SH-SY5Y (cell line): ENCODE results near the gene STON2.

Experiments
- GATA2 ChIP-seq: IDR thresholded peaks from 2 replicates; pipeline ENCODE4 v1.6.1; 2011; ENCODE audit warnings: mild to moderate bottlenecking, low read depth, low read length
- GATA3 ChIP-seq: IDR thresholded peaks from 2 replicates; pipeline ENCODE4 v1.6.1; 2011; ENCODE audit warnings: low read depth, mild to moderate bottlenecking, low read length, moderate library complexity

STON2 gene

GRCh38 chr14:81400852-81401251 lies 728 bp upstream of the STON2 start:
- TF ChIP-seq GATA2 (no peak), GATA3 (no peak)

GRCh38 chr14:81398196-81398891 lies 1.8 kb downstream of the STON2 start:
- no peak for TF ChIP-seq GATA3
- no peak for TF ChIP-seq GATA2

- no peak for TF ChIP-seq GATA2
- TF ChIP-seq GATA3 = no peak
Observed at GRCh38 chr14:81396113-81396512, 4.0 kb downstream of the STON2 start.

- no peak for TF ChIP-seq GATA2
- TF ChIP-seq GATA3 = no peak
Observed at GRCh38 chr14:81394739-81395138, 5.4 kb downstream of the STON2 start.

- TF ChIP-seq GATA3 (no peak), GATA2 (no peak)
Observed at GRCh38 chr14:81392976-81393643, 7.0 kb downstream of the STON2 start.

GRCh38 chr14:81392052-81392451 lies 8.1 kb downstream of the STON2 start:
- TF ChIP-seq GATA3 (no peak), GATA2 (no peak)

- peak; percentile 18; the same call in 1 of the 2 replicates for TF ChIP-seq GATA2
- TF ChIP-seq GATA3 = no peak
Observed at GRCh38 chr14:81390696-81391095, 9.4 kb downstream of the STON2 start.

GRCh38 chr14:81388336-81388735 lies 11.8 kb downstream of the STON2 start:
- TF ChIP-seq GATA3 (no peak), GATA2 (no peak)

GRCh38 chr14:81386290-81386745 lies 13.8 kb downstream of the STON2 start:
- TF ChIP-seq GATA3 (no peak), GATA2 (no peak)

GRCh38 chr14:81385886-81386285 lies 14.2 kb downstream of the STON2 start:
- TF ChIP-seq GATA2 (no peak), GATA3 (no peak)

- TF ChIP-seq GATA2 = no peak
- no peak for TF ChIP-seq GATA3
Observed at GRCh38 chr14:81385419-81385818, 14.7 kb downstream of the STON2 start.

- TF ChIP-seq GATA2 (no peak), GATA3 (no peak)
Observed at GRCh38 chr14:81384900-81385299, 15.2 kb downstream of the STON2 start.

GRCh38 chr14:81382517-81383225 lies 17.5 kb downstream of the STON2 start:
- TF ChIP-seq GATA2 (no peak), GATA3 (no peak)

- TF ChIP-seq GATA2 (no peak), GATA3 (no peak)
Observed at GRCh38 chr14:81371802-81372201, 28.3 kb downstream of the STON2 start.
